DMS 273 (cell line): ENCODE results near the gene PRKD2.
A peak's percentile ranks its signal among the peaks of the same experiment; 100 is the strongest.
"Not testable (repeated sequence)": the region's sequence is repeated elsewhere in the genome, so short reads cannot be mapped to it uniquely, and the experiment has no call there.

Experiments used
- DNase-seq: peaks from one replicate; lab custom pipeline; 2025; ENCODE audit not compliant: unreplicated experiment; lab: John Stamatoyannopoulos, UW

Gene PRKD2

GRCh38 chr19:46712768-46713338 is 4.1 kb downstream of the PRKD2 start:
- not testable (repeated sequence) for DNase-seq

DNA sequence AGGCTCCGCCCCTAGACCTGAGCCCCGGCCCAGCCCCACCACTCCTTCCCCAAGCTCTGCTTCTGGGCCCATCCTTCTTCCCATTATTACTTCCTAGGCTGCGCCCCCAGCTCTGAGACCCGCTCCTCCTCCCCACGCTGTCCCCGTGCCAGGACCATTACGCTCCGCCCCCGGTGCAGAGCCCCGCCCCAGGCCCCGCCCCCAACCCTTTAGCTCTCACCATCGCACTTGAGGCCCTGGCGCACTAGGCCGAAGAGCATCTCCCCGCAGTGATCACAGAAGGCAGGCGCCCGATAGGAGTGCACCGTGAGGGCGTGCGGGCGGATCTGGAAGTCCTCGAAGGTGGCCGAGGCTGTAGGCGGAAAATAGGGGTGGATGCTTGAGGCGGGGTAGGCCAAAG is 6.2 kb downstream of the PRKD2 start:
- DNase-seq = no peak

DNA sequence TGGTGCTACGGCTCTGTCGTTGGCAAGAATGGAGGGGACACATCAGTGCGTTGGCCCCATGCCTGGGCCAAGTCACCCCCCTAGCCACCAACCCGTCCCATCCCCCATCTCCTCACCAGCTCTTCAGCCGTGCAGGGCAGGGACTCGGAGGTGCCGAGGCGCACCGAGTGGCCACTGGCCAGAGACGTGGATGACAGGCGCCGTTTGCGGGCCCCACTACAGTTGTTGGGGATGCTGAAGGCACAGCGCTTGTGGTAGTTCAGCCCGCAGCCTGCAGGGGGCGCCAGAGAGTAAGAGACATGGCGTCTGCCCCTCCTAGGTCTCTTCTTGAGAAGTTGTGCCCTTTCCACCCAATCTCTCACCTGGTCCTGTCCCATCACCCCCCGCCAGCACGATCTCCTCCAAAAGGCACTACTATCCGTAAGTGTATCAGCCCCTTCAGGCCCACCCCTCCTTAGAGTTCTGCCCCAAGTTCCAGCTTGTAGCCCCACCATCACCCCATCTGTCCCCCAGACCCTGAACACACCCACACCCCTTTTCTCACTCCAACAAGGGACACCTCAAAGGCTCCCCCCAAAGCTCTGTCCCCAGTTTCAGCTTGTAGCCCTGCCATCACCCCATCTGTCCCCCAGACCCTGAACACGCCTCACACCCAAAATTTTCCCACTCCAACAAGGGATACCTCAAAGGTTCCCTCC is 12.4 kb downstream of the PRKD2 start:
- DNase-seq = peak; percentile 64

GRCh38 chr19:46700704-46701103 is 16.2 kb downstream of the PRKD2 start:
- DNase-seq = no peak

GRCh38 chr19:46698395-46699321 is 18.3 kb downstream of the PRKD2 start:
- no peak for DNase-seq

DNA sequence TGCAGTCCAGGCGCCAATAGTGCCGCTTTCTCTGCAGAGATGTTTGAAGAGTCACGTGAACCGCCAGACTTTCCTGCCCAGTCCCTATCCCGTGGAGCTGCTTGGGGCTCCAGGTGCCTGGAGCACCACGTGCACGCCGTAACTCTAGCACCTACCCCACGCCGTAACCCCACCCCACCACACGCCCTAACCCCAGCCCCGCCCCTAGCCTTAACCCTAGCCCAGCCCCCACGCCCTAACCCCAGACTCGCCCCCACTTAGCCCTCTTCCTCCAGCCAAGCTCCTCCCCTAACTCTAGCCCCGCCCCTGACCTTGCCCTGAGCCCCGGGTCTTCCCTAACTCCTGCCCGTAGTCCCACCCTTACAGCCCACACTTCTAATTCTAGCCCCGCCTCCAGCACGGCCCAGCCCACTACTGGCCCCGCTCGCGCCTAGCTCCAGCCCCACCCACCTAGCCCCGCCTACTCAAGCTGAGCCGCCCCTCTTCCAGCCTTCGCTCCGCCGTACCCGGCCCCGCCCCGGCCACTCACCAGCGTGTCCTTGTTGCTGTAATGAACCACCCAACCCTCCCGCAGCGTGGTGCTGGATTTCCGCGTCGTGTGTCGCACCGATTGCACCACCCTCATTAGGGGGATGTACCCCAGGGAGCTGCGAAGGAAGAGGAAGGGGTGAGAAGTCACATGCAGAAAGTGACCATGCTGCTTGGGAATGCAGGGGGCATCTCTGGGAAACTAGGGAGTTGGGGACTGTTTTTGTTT is 19.5 kb downstream of the PRKD2 start:
- DNase-seq = no peak

- no peak for DNase-seq
Observed at GRCh38 chr19:46696866-46697203, 20.1 kb downstream of the PRKD2 start.

GRCh38 chr19:46696052-46696451 is 20.9 kb downstream of the PRKD2 start:
- no peak for DNase-seq

DNA sequence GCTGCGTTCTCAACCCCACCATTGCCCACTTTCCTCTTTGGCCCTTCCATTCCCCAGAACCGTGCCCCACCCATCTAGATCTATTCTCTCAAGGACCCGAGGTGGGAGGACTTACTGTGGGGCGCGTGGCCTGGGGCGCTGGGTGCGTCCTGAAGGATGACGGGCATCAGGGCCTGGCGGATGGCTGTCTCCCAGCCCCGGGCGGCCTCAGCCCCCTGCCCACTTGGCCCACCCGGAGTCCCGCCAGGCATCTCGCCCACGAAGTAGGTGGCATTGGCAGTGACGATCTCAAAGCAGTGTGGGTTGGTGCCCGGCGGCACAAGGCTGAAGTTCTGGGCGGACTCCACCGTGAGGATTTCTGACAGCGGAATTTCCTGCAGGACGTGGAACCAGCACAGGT is 23.2 kb downstream of the PRKD2 start:
- no peak for DNase-seq

- DNase-seq = no peak
Observed at GRCh38 chr19:46692918-46693722, 23.8 kb downstream of the PRKD2 start.

GRCh38 chr19:46691948-46692347 is 25.0 kb downstream of the PRKD2 start:
- no peak for DNase-seq

- no peak for DNase-seq
Observed at GRCh38 chr19:46691104-46691503, 25.8 kb downstream of the PRKD2 start.

GRCh38 chr19:46689358-46689757 is 27.6 kb downstream of the PRKD2 start:
- DNase-seq = no peak

- no peak for DNase-seq
Observed at GRCh38 chr19:46687438-46688145, 29.3 kb downstream of the PRKD2 start.

GRCh38 chr19:46685189-46685588 is 31.7 kb downstream of the PRKD2 start:
- no peak for DNase-seq

DNA sequence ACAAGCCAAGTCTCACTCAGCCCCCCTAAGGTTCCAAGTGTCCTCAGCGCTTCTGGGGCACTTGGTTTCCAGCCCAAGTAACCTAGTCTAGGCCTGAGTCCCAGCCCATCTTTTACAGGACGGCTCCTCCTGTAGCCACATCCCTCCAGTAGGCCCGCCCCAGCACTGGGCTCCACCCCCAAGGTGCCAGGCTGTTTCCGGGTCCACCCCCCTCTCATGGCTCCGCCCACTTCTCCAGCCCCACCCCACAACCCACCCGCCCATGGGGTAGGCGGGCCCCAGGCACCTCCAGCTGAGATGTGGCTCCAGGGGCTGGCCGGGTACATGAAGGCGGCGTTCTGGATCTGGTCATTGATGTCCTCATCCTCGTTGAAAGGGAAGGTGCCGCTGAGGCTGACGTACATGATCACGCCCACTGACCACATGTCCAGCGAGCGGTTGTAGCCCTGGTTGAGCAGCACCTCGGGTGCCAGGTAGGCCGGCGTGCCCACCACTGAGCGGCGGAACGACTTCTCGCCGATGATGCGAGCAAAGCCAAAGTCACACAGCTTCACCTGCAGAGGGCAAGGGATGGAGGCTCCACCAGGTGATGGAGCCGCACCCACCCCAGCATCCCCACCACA is 38.7 kb downstream of the PRKD2 start:
- peak; percentile 49 for DNase-seq

DNA sequence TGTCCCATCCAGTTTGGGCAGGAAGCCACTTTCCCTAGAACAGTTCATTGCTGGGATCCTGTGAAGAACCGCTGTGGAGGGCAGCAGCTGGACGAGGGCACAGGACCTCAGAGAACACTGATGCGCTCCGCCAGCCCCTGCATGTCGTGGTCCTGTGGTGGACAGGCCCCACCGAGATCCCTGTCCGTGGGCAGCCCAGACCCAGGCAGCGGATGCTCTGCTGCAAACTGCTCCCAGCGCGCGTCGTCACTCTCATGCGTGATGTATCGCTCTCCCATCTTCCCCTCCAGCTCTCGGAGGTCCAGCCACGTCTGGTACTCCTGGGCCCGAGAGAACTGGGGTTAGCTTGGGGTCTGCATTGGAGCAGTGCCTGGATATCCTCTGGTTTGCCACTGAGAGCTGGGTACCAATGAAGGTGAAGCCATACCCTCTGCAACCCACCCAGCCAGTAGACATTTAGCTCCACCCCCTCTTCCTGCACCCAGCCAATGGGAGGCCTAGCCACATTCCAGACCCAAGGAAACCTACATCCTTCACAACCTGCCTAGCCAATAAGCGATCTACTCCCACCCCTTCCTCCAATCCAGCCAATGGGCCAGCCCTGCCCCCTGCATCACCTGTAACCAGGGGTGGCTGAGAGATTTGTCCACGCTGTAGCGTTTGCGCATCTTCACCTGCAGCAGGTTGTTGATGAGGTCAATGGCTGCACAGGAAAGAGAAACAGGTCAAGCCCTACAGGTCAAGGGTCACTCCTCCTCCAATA is 42.3 kb downstream of the PRKD2 start:
- DNase-seq = peak; percentile 70

GRCh38 chr19:46670813-46671212 is 46.1 kb downstream of the PRKD2 start:
- DNase-seq = no peak

GRCh38 chr19:46668662-46669061 is 48.3 kb downstream of the PRKD2 start:
- DNase-seq = no peak
